A549 (cell line): ENCODE data around the gene PTGS2. TPM values are rescaled to one million over a fixed set of nuclear protein-coding genes. Genes with fewer than 3 reads are reported as not detected.

ENCODE experiments used
- ATAC-seq, 2 experiments: fragments of 200-7000 bp in 1 of 2; fragments of >200 bp in 1 of 2; cut with Nextera tagmentation in 1 of 2; cut with Tn5 transposase in 1 of 2; 3 replicates each; pipeline versions ENCODE4 v1.8.0 to v1.9.1; 2018 to 2020; ENCODE audit warnings: mild to moderate bottlenecking in 1 of 2, moderate library complexity in 1 of 2
- CTCF ChIA-PET: fragments of 300-600 bp; sonication (Branson Sonifier 250); formaldehyde crosslinking; extraction: SDS; loops from one replicate; lab custom pipeline; 2021; ENCODE audit warnings: antibody characterized with exemption, inconsistent platforms; lab: Yijun Ruan, JAX
- POLR2A ChIA-PET: fragments of 350-600 bp; formaldehyde crosslinking; extraction: SDS; loops from one replicate; lab custom pipeline; 2021; ENCODE audit warnings: antibody characterized with exemption, inconsistent platforms; lab: Yijun Ruan, JAX
- DNase-seq, 2 experiments: peaks; one replicate each; pipeline versions ENCODE4 v3.0.0 to v3.0.0-alpha.2; 2011 to 2016; ENCODE audit warnings: low read depth in 1 of 2, low spot score in 1 of 2
- FAIRE-seq: peaks from 2 replicates; lab custom pipeline; 2011; peaks lifted over from hg19 to GRCh38; lab: Jason Lieb, UNC
- H3K27ac ChIP-seq, 2 experiments: fragments of >200 bp; sonication (Bioruptor Twin); formaldehyde crosslinking; 3 replicates each; pipeline ENCODE4 v1.5.1; 2016 to 2017
- H3K4me1 ChIP-seq: fragments of >200 bp; sonication (Bioruptor Twin); formaldehyde crosslinking; 3 replicates; pipeline ENCODE4 v1.6.1; 2016
- H3K4me2 ChIP-seq: fragments of >200 bp; sonication (Bioruptor Twin); formaldehyde crosslinking; 3 replicates; pipeline ENCODE4 v1.6.1; 2016
- H3K4me3 ChIP-seq: fragments of >200 bp; sonication (Bioruptor Twin); formaldehyde crosslinking; 3 replicates; pipeline ENCODE4 v1.5.1; 2016
- H3K9me3 ChIP-seq: fragments of >200 bp; sonication (Bioruptor Twin); formaldehyde crosslinking; 3 replicates; pipeline ENCODE4 v1.6.1; 2016
- CBX2 ChIP-seq: fragments of 200-600 bp; sonication (generic); IDR thresholded peaks from 2 replicates; pipeline ENCODE4 v1.6.1; 2016; ENCODE audit warnings: low read depth, mild to moderate bottlenecking, borderline replicate concordance
- CBX8 ChIP-seq: fragments of 200-600 bp; sonication (generic); IDR thresholded peaks from 2 replicates; pipeline ENCODE4 v1.6.1; 2016
- CEBPB ChIP-seq, 2 experiments: fragments of >200 bp in 1 of 2; sonication (Bioruptor Twin) in 1 of 2; formaldehyde crosslinking in 1 of 2; IDR thresholded peaks; 2 replicates each; pipeline ENCODE4 v1.6.1; 2012 to 2016
- EHMT2 ChIP-seq: fragments of 200-600 bp; sonication (generic); IDR thresholded peaks from 2 replicates; pipeline ENCODE4 v1.6.1; 2016; ENCODE audit warnings: antibody characterized with exemption, low read depth, mild to moderate bottlenecking, moderate library complexity
- EP300 ChIP-seq, 2 experiments: fragments of >200 bp; sonication (Bioruptor Twin); formaldehyde crosslinking; IDR thresholded peaks; 2 replicates in 1 of 2; 3 replicates in 1 of 2; pipeline ENCODE4 v1.6.1; 2016 to 2017
- FOXS1 ChIP-seq: fragments of 250-450 bp; sonication (Bioruptor Pico); IDR thresholded peaks from 2 replicates; pipeline ENCODE4 v1.5.0; 2020; ENCODE audit warnings: mild to moderate bottlenecking, moderate library complexity
- HDAC2 ChIP-seq: fragments of 200-600 bp; sonication (generic); IDR thresholded peaks from 2 replicates; pipeline ENCODE4 v1.6.1; 2016
- HEYL ChIP-seq: fragments of 250-450 bp; sonication (Bioruptor Pico); IDR thresholded peaks from 2 replicates; pipeline ENCODE4 v1.8.0; 2021; ENCODE audit warnings: mild to moderate bottlenecking, moderate library complexity
- HMGXB4 ChIP-seq: fragments of 250-450 bp; sonication (Bioruptor Pico); IDR thresholded peaks from 2 replicates; pipeline ENCODE4 v1.5.0; 2021; ENCODE audit warnings: mild to moderate bottlenecking, moderate library complexity, borderline replicate concordance
- JUN ChIP-seq, 2 experiments: fragments of >200 bp; sonication (Bioruptor Twin); formaldehyde crosslinking; IDR thresholded peaks; 2 replicates in 1 of 2; 3 replicates in 1 of 2; pipeline ENCODE4 v1.6.1; 2016 to 2017
- JUNB ChIP-seq: fragments of >200 bp; sonication (Bioruptor Twin); formaldehyde crosslinking; IDR thresholded peaks from 2 replicates; pipeline ENCODE4 v1.6.1; 2016
- MAZ ChIP-seq: fragments of 150-350 bp; IDR thresholded peaks from 2 replicates; pipeline ENCODE4 v1.6.1; 2014; ENCODE audit warnings: antibody characterized with exemption, low read depth, low read length, borderline replicate concordance
- NFE2L2 ChIP-seq: fragments of 150-350 bp; conservative IDR thresholded peaks from 2 replicates; pipeline ENCODE4 v1.6.1; 2014; ENCODE audit warnings: low read length
- NR3C1 ChIP-seq: fragments of >200 bp; sonication (Bioruptor Twin); formaldehyde crosslinking; IDR thresholded peaks from 3 replicates; pipeline ENCODE4 v1.6.1; 2017
- PBX3 ChIP-seq: IDR thresholded peaks from 2 replicates; pipeline ENCODE4 v1.6.1; 2012
- PHF8 ChIP-seq: fragments of 200-600 bp; sonication (generic); IDR thresholded peaks from 2 replicates; pipeline ENCODE4 v1.6.1; 2016; ENCODE audit warnings: low read depth, mild to moderate bottlenecking, antibody characterized with exemption, moderate library complexity, borderline replicate concordance
- RAD21 ChIP-seq, 2 experiments: fragments of >200 bp in 1 of 2; sonication (Bioruptor Twin) in 1 of 2; formaldehyde crosslinking in 1 of 2; IDR thresholded peaks in 1 of 2; conservative IDR thresholded peaks in 1 of 2; 2 replicates in 1 of 2; 3 replicates in 1 of 2; pipeline ENCODE4 v1.6.1; 2012 to 2018; ENCODE audit warnings: inconsistent platforms in 1 of 2
- REST ChIP-seq: fragments of 200-600 bp; sonication (generic); IDR thresholded peaks from 2 replicates; pipeline ENCODE4 v1.6.1; 2016; ENCODE audit warnings: antibody characterized with exemption, mild to moderate bottlenecking, moderate library complexity
- RNF2 ChIP-seq: fragments of 200-600 bp; sonication (generic); IDR thresholded peaks from 2 replicates; pipeline ENCODE4 v1.6.1; 2016; ENCODE audit warnings: low read depth, mild to moderate bottlenecking, antibody characterized with exemption, moderate library complexity, borderline replicate concordance
- SREBF2 ChIP-seq: fragments of 450-650 bp; IDR thresholded peaks from 2 replicates; pipeline ENCODE4 v1.6.1; 2014; ENCODE audit warnings: mild to moderate bottlenecking, moderate library complexity
- TFCP2L1 ChIP-seq: fragments of 250-450 bp; sonication (Bioruptor Pico); IDR thresholded peaks from 2 replicates; pipeline ENCODE4 v1.5.0; 2021; ENCODE audit warnings: mild to moderate bottlenecking
- ZFP36 ChIP-seq: fragments of 450-650 bp; IDR thresholded peaks from 2 replicates; pipeline ENCODE4 v1.6.1; 2014; ENCODE audit warnings: borderline replicate concordance; ENCODE audit not compliant: partially characterized antibody
- ZSCAN20 ChIP-seq: fragments of 250-450 bp; sonication (Bioruptor Pico); IDR thresholded peaks from 2 replicates; pipeline ENCODE4 v1.8.0; 2022; ENCODE audit warnings: mild to moderate bottlenecking, moderate library complexity
- WGBS: methylation state at CpG from one replicate; pipeline ENCODE4 v1.1.6; 2017; ENCODE audit errors: missing lambda C conversion rate; 5-methylcytosine and 5-hydroxymethylcytosine counted together
- polyA plus RNA-seq, 4 experiments: library from polyadenylated mRNA; depleted of rRNA in 3 of 4; stranded (reverse); fragments of >200 nt; fragmentation: RNase III in 1 of 4; extraction: RNeasy Plus Mini Kit Qiagen cat#74134 plus additional on column Dnase treatment in 1 of 4; gene quantifications; 2 replicates in 3 of 4; 3 replicates in 1 of 4; pipeline ENCODE4 v1.2.3, GENCODE V29; 2011 to 2017
- TF ChIP-seq, protein P1 (sequence below): fragments of 150-350 bp; IDR thresholded peaks from 2 replicates; pipeline ENCODE4 v1.6.1; 2014; ENCODE audit warnings: low read depth, mild to moderate bottlenecking, low read length

Gene PTGS2
- polyA plus RNA-seq, 2 of the 4 experiments (the other 2 are of a cell fraction): 12.3 to 127 TPM

- ChIA-PET CTCF (interaction anchor here (0.8 to 1.9 kb wide), 3 partner anchors 21 to 144 kb away, joined by 3 to 6 read pairs (median 4); partner anchors contain the start of gene PTGS2), POLR2A (no interaction called here)
- no peak overlapping the region for H3K27ac ChIP-seq
- DNase-seq (no peak), FAIRE-seq (no peak), ATAC-seq (no peak)
- 40% methylated on average over 2 of the region's 2 CpGs for WGBS
- TF ChIP-seq TFCP2L1 (CRISPR knock-in tag) (no peak), ZFP36 (no peak), MAZ (no peak), HEYL (CRISPR knock-in tag) (no peak), SREBF2 (no peak), RAD21 (conservative IDR thresholded peaks at IDR 0.05 in 1 of 2, IDR thresholded peaks at IDR 0.05 in 1 of 2) (no peak), REST (no peak), EP300 (IDR thresholded peaks at IDR 0.05) (no peak), NFE2L2 (no peak), NR3C1 (no peak), RNF2 (no peak), EHMT2 (no peak), PHF8 (no peak)
- TF ChIP-seq, protein P1, sequence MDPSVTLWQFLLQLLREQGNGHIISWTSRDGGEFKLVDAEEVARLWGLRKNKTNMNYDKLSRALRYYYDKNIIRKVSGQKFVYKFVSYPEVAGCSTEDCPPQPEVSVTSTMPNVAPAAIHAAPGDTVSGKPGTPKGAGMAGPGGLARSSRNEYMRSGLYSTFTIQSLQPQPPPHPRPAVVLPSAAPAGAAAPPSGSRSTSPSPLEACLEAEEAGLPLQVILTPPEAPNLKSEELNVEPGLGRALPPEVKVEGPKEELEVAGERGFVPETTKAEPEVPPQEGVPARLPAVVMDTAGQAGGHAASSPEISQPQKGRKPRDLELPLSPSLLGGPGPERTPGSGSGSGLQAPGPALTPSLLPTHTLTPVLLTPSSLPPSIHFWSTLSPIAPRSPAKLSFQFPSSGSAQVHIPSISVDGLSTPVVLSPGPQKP: no peak
- H3K4me3 ChIP-seq: no peak overlapping the region
- 0 out of 3 replicates have a peak overlapping the region, but pooled peaks have one; percentile 2 for H3K4me2 ChIP-seq
- no peaks in the 10 kb centered on the region for H3K4me1 ChIP-seq
- H3K9me3 ChIP-seq: no peaks in the 10 kb centered on the region
These were observed 53.2 kb downstream of the PTGS2 start for GRCh38 chr1:186627019-186627418.

GRCh38 chr1:186626356-186626932 is 53.8 kb downstream of the PTGS2 start:
- ChIA-PET POLR2A (no interaction called here), CTCF (interaction anchor here (0.9 to 1.9 kb wide), 2 partner anchors 22 to 144 kb away, joined by 3 to 6 read pairs; no protein-coding TSS in a partner anchor)
- FAIRE-seq (no peak), DNase-seq (no peak), ATAC-seq (no peak)
- no peaks in the 10 kb centered on the region for H3K9me3 ChIP-seq
- H3K27ac ChIP-seq: no peak overlapping the region
- no peak overlapping the region for H3K4me2 ChIP-seq
- H3K4me1 ChIP-seq: no peaks in the 10 kb centered on the region
- WGBS: 92% methylated on average over 3 of the region's 3 CpGs
- H3K4me3 ChIP-seq: no peak overlapping the region
- TF ChIP-seq HMGXB4 (CRISPR knock-in tag) (no peak), PBX3 (no peak), FOXS1 (no peak), ZSCAN20 (CRISPR knock-in tag) (no peak), JUN (IDR thresholded peaks at IDR 0.05) (no peak), TFCP2L1 (CRISPR knock-in tag) (no peak), NFE2L2 (no peak), HDAC2 (no peak), JUNB (no peak), REST (no peak), CEBPB (IDR thresholded peaks at IDR 0.05) (no peak), EP300 (IDR thresholded peaks at IDR 0.05) (no peak), CBX2 (no peak), PHF8 (no peak), CBX8 (no peak)
